HepG2 (cell line): ENCODE data around the gene GIPC3. TPM values are rescaled to one million over a fixed set of nuclear protein-coding genes. Genes with fewer than 3 reads are reported as not detected.

ENCODE experiments used
- ELF1 ChIP-seq: sonication (generic); formaldehyde crosslinking; IDR thresholded peaks from 2 replicates; pipeline ENCODE4 v1.4.0; 2020; ENCODE audit warnings: missing genetic modification reagents
- FOSL2 ChIP-seq: sonication (generic); formaldehyde crosslinking; IDR thresholded peaks from 2 replicates; pipeline ENCODE4 v1.4.0; 2020; ENCODE audit warnings: missing genetic modification reagents
- HBP1 ChIP-seq: IDR thresholded peaks from 2 replicates; pipeline ENCODE4 v1.6.1; 2016; ENCODE audit warnings: low read depth, control low read depth
- HIVEP1 ChIP-seq: sonication (generic); formaldehyde crosslinking; IDR thresholded peaks from 2 replicates; pipeline ENCODE4 v1.4.0; 2020; ENCODE audit warnings: mild to moderate bottlenecking, missing genetic modification reagents
- HOXD1 ChIP-seq: sonication (generic); formaldehyde crosslinking; IDR thresholded peaks from 2 replicates; pipeline ENCODE4 v1.5.0; 2020; ENCODE audit warnings: missing genetic modification reagents
- SALL1 ChIP-seq: sonication (generic); formaldehyde crosslinking; IDR thresholded peaks from 2 replicates; pipeline ENCODE4 v1.8.0; 2022; ENCODE audit warnings: mild to moderate bottlenecking, missing genetic modification reagents
- SOX5 ChIP-seq: IDR thresholded peaks from 2 replicates; pipeline ENCODE4 v1.6.1; 2016; ENCODE audit warnings: borderline replicate concordance
- STAG1 ChIP-seq: sonication (generic); formaldehyde crosslinking; IDR thresholded peaks from 2 replicates; pipeline ENCODE4 v1.4.0; 2020; ENCODE audit warnings: missing genetic modification reagents
- TBL1XR1 ChIP-seq: fragments of 150-350 bp; IDR thresholded peaks from 2 replicates; pipeline ENCODE4 v1.6.1; 2014; ENCODE audit warnings: borderline replicate concordance, low read length; ENCODE audit not compliant: partially characterized antibody
- TFDP2 ChIP-seq: sonication (generic); formaldehyde crosslinking; IDR thresholded peaks from 2 replicates; pipeline ENCODE4 v1.4.0; 2020; ENCODE audit warnings: missing genetic modification reagents
- THAP7 ChIP-seq: sonication (generic); formaldehyde crosslinking; IDR thresholded peaks from 2 replicates; pipeline ENCODE4 v1.8.1; 2023; ENCODE audit warnings: mild to moderate bottlenecking, missing genetic modification reagents
- ZNF24 ChIP-seq: fragments of 450-650 bp; IDR thresholded peaks from 2 replicates; pipeline ENCODE4 v1.6.1; 2017; ENCODE audit warnings: antibody characterized with exemption, mild to moderate bottlenecking
- ZNF33B ChIP-seq: sonication (generic); formaldehyde crosslinking; IDR thresholded peaks from 2 replicates; pipeline ENCODE4 v1.5.1; 2020; ENCODE audit warnings: mild to moderate bottlenecking, missing genetic modification reagents
- ZNF549 ChIP-seq: sonication (generic); formaldehyde crosslinking; IDR thresholded peaks from 2 replicates; pipeline ENCODE4 v1.5.0; 2020; ENCODE audit warnings: missing genetic modification reagents
- ZNF607 ChIP-seq: sonication (generic); formaldehyde crosslinking; IDR thresholded peaks from 2 replicates; pipeline ENCODE4 v1.5.1; 2020; ENCODE audit warnings: missing genetic modification reagents, mild to moderate bottlenecking, borderline replicate concordance
- polyA plus RNA-seq, 8 experiments: library from polyadenylated mRNA; depleted of rRNA in 3 of 8; stranded (reverse) in 7 of 8; unstranded in 1 of 8; fragments of >200 nt; fragmentation: Illumina TruSeq in 4 of 8; extraction: Trizol in 4 of 8; gene quantifications; 2 replicates each; pipeline versions ENCODE4 v1.2.1 to v1.2.3, GENCODE V29; 2011 to 2016; ENCODE audit warnings: low read depth in 4 of 8, missing spikeins in 1 of 8, mixed read lengths in 1 of 8; ENCODE audit not compliant: insufficient read depth in 1 of 8
- total RNA-seq, 5 experiments: library from RNA; depleted of rRNA; stranded (reverse); fragments of >200 nt; fragmentation: Illumina TruSeq; extraction: Trizol; gene quantifications; 2 replicates each; pipeline ENCODE4 v1.2.3, GENCODE V29; 2016; ENCODE audit warnings: low read depth in 1 of 5
- TF ChIP-seq, protein P1 (sequence below): sonication (generic); formaldehyde crosslinking; IDR thresholded peaks from 2 replicates; pipeline ENCODE4 v1.4.0; 2020; ENCODE audit warnings: missing genetic modification reagents
- TF ChIP-seq, protein P2 (sequence below): sonication (generic); formaldehyde crosslinking; IDR thresholded peaks from 2 replicates; pipeline ENCODE4 v1.8.1; 2023; ENCODE audit warnings: missing genetic modification reagents, mild to moderate bottlenecking, borderline replicate concordance
- TF ChIP-seq, protein P3 (sequence below): sonication (generic); formaldehyde crosslinking; conservative IDR thresholded peaks from 2 replicates; pipeline ENCODE4 v1.8.0; 2022; ENCODE audit warnings: mild to moderate bottlenecking, moderate library complexity, missing genetic modification reagents

Gene GIPC3
- total and polyA plus RNA-seq, 2 of the 13 experiments (the other 11 are each of a cell fraction or from before 2014, with no cell fraction given): 0.05 TPM; not detected in 1

DNA sequence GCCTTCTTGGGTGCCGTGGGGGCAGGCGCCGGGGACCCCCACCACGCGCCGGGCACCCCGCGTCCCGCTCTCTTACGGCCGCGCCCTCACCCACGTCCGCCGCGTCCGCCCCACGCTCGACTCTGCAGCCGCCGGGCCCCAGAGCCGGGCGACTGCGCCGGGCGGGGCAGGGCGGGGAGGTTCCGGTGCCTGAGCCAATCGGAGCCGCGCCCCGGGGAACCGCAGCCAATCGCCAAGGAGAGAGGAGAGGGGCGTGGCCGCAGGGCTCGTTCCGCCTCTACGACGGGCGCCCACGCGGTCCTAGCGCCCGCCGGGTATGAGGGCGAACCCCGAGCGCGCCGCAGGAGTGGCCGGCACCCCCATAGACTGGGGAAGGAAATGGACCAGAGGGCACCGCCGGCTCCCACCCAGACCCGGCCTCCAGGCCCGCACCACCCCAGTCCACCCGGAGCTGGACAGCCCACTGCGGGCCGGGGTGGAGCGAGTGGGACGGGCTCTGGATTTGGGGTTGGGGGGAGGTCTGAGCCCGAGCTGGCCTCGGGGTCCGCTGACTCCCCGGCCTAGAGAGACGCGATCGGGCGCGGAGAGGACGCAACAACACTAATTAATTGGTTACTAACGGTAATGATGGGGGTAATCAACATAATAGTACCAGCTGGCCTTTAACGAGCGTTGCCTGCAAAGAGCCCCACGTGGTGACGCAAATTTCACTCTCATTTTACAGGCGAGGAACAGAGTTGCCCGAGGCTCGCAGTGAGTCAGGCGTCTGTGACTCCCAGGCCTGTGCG, 27.6 kb upstream of the GIPC3 start, which contains the start of gene MFSD12 (continued):
- TF ChIP-seq, protein P1, sequence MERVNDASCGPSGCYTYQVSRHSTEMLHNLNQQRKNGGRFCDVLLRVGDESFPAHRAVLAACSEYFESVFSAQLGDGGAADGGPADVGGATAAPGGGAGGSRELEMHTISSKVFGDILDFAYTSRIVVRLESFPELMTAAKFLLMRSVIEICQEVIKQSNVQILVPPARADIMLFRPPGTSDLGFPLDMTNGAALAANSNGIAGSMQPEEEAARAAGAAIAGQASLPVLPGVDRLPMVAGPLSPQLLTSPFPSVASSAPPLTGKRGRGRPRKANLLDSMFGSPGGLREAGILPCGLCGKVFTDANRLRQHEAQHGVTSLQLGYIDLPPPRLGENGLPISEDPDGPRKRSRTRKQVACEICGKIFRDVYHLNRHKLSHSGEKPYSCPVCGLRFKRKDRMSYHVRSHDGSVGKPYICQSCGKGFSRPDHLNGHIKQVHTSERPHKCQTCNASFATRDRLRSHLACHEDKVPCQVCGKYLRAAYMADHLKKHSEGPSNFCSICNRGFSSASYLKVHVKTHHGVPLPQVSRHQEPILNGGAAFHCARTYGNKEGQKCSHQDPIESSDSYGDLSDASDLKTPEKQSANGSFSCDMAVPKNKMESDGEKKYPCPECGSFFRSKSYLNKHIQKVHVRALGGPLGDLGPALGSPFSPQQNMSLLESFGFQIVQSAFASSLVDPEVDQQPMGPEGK (CRISPR knock-in tag): peak; percentile 49
- TF ChIP-seq FOSL2 (CRISPR knock-in tag) (0 out of 2 replicates have a peak, but pooled peaks have one; percentile 9), ZNF33B (0 out of 2 replicates have a peak, but pooled peaks have one; percentile 71), HIVEP1 (no peak), HOXD1 (CRISPR knock-in tag) (peak; percentile 48; the same call in 1 of the 2 replicates), TFDP2 (CRISPR knock-in tag) (0 out of 2 replicates have a peak, but pooled peaks have one; percentile 6), ZNF549 (CRISPR knock-in tag) (no peak), ELF1 (CRISPR knock-in tag) (no peak), THAP7 (CRISPR knock-in tag) (no peak), SOX5 (no peak), STAG1 (no peak), SALL1 (peak; percentile 58), ZNF24 (no peak), ZNF607 (CRISPR knock-in tag) (peak; percentile 81; the same call in 1 of the 2 replicates), TBL1XR1 (no peak), HBP1 (CRISPR knock-in tag) (peak; percentile 46; the same call in 1 of the 2 replicates)
- TF ChIP-seq, protein P2, sequence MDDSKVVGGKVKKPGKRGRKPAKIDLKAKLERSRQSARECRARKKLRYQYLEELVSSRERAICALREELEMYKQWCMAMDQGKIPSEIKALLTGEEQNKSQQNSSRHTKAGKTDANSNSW (CRISPR knock-in tag): no peak
- TF ChIP-seq, protein P3, sequence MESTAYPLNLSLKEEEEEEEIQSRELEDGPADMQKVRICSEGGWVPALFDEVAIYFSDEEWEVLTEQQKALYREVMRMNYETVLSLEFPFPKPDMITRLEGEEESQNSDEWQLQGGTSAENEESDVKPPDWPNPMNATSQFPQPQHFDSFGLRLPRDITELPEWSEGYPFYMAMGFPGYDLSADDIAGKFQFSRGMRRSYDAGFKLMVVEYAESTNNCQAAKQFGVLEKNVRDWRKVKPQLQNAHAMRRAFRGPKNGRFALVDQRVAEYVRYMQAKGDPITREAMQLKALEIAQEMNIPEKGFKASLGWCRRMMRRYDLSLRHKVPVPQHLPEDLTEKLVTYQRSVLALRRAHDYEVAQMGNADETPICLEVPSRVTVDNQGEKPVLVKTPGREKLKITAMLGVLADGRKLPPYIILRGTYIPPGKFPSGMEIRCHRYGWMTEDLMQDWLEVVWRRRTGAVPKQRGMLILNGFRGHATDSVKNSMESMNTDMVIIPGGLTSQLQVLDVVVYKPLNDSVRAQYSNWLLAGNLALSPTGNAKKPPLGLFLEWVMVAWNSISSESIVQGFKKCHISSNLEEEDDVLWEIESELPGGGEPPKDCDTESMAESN (CRISPR knock-in tag): peak; percentile 47; the same call in 1 of the 2 replicates
